ENCODE data around the gene CACNA2D3.

CACNA2D3 gene

DNA sequence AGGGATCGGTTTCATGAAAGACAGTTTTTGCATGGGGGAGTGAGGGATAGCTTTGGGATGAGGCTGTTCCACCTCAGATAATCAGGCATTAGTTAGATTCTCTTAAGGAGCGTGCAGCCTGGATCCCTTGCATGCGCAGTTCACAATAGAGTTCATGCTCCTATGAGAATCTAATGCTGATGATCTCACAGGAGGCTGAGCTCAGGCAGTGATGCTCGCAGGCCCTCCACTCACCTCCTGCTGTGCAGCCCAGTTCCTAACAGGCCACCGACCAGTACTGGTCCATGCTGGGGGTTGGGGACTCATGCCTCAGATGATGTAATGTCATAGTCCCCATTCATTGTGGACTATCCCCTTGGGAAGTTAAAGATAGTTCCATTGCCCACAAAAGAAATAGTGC, 255.8 kb downstream of the CACNA2D3 start:
- DNase-seq (ENCODE audit: low read depth) = no peak
- no peak overlapping the region for H3K4me3 ChIP-seq (ENCODE audit: low read length)
- TF ChIP-seq, protein P1, sequence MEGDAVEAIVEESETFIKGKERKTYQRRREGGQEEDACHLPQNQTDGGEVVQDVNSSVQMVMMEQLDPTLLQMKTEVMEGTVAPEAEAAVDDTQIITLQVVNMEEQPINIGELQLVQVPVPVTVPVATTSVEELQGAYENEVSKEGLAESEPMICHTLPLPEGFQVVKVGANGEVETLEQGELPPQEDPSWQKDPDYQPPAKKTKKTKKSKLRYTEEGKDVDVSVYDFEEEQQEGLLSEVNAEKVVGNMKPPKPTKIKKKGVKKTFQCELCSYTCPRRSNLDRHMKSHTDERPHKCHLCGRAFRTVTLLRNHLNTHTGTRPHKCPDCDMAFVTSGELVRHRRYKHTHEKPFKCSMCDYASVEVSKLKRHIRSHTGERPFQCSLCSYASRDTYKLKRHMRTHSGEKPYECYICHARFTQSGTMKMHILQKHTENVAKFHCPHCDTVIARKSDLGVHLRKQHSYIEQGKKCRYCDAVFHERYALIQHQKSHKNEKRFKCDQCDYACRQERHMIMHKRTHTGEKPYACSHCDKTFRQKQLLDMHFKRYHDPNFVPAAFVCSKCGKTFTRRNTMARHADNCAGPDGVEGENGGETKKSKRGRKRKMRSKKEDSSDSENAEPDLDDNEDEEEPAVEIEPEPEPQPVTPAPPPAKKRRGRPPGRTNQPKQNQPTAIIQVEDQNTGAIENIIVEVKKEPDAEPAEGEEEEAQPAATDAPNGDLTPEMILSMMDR (IDR thresholded peaks at IDR 0.05; ENCODE audit: insufficient read depth, low read depth, low read length, missing control alignments) = no peak

DNA sequence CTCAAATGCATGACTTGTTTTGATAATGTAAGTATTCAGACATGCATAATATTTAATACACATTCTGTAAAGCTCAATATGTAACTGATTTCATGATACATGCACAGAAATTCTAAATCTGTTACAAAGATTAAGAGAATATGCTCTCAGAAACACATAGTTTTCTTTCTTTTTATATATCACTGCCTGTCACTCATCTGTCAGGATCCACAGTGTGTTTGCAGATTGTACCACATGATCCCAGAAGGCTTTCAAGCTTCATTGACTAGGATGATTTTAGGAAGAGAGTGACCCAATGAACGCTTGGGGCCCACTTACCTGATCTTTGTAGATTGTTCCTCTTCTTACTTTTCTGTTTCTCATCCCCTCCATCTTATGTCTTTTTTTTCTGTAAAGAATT, 261.9 kb downstream of the CACNA2D3 start:
- DNase-seq (ENCODE audit: low read depth) = no peak
- TF ChIP-seq, protein P1 (IDR thresholded peaks at IDR 0.05; ENCODE audit: insufficient read depth, low read depth, low read length, missing control alignments) = no peak
- no peak overlapping the region for H3K4me3 ChIP-seq (ENCODE audit: low read length)

DNA sequence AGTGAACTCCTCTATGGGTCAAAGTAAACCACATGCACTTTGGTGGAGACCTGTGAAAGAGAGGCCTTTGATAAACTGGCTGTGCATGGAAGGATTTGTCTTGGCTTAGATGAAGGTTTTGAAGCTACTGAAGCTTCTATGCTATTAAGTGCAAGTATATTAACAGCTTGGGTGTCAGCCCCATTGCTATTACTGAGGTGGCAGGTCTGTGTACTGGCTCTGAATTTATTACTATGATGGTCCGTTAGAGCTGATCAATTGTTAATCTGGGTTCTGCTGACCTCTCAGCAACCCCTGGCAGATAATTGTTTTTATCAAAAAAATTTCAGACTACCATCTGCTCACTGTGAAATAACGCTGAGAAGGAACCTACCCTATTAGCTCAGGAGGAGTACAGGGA, 268.2 kb downstream of the CACNA2D3 start:
- no peak for DNase-seq (ENCODE audit: low read depth)
- TF ChIP-seq, protein P1 (IDR thresholded peaks at IDR 0.05; ENCODE audit: insufficient read depth, low read depth, low read length, missing control alignments) = no peak
- no peak overlapping the region for H3K4me3 ChIP-seq (ENCODE audit: low read length)

DNA sequence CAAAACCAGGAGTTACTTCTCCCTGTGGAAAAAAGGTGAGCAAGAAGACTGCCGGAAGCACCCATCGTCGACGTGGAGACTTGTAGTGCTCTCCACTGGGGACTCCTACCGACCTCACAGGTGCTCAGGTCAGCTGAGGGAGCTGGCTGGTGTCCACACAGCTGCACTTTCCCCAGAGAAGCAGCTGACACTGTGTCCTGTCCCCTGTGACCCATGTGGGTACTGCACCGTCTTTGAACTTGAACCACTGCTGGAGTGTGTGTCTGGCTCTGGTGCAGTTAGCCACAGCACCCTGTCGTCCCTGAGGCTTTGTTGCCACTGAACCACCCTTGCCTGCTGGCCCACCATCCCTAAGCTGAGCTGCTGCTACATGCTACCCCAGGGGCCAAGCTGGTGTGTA, 270.8 kb downstream of the CACNA2D3 start:
- DNase-seq (ENCODE audit: low read depth) = no peak
- H3K4me3 ChIP-seq (ENCODE audit: low read length) = no peak overlapping the region
- TF ChIP-seq, protein P1 (IDR thresholded peaks at IDR 0.05; ENCODE audit: insufficient read depth, low read depth, low read length, missing control alignments) = no peak

DNA sequence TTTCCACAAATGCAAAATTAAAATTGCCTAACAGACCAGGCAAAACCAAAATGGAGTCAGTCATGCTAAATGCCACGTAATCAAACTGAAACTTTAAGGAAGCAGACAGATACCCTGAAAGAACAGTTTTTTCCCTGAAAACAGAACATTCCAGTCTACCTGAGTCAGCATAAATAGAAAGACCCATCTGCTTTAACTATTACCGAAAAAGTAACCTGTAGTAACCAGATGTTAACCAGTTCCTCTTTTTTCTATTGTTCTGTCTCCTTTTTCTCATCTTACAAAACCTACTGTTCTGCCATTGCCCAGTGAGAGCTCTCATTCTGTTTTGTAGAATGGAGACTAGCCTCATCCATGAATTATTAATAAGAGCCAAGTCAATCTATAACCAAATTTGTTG, 286.0 kb downstream of the CACNA2D3 start:
- H3K4me3 ChIP-seq (ENCODE audit: low read length) = no peak overlapping the region
- no peak for DNase-seq (ENCODE audit: low read depth)
- TF ChIP-seq, protein P1 (IDR thresholded peaks at IDR 0.05; ENCODE audit: insufficient read depth, low read depth, low read length, missing control alignments) = no peak

DNA sequence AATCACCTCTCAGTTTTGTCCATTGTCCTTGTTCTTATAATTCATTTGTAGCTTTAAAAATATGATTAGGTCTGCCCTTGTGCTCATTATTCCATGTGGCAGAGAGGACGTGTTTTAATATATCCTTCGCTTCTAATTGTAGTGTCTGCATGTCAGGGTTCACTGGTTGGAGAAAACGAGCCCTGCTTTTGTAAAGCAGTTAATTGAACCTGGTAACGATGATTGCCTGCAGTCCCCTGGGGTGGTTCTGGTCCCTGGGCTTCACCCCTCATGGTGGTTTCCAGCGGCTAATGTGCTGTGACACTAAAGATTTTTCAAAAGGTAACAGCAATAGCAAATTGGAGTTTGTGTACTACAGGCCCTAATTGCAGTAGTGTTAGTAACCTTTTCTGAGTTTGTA, 299.6 kb downstream of the CACNA2D3 start:
- no peak for DNase-seq (ENCODE audit: low read depth)
- H3K4me3 ChIP-seq (ENCODE audit: low read length) = no peak overlapping the region
- TF ChIP-seq, protein P1 (IDR thresholded peaks at IDR 0.05; ENCODE audit: insufficient read depth, low read depth, low read length, missing control alignments) = no peak

DNA sequence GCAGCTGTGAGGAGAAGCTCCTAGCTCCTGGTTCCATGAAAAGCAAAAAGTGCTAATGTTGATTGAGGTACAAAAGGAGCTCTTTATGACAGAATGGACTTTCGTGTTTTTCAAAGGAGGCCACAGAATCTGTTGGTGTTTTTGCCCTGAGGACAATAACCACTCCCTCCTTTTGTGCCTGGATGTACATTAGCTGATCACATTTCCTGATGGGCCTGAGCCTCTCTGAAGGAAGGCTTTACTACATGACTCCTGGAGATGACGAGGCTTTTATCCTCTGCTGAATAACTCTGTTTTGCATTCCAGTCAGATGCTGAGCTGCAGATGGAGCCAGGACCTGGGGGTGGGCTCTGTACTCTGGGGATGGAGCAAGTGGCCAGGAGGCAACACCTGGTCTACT, 301.9 kb downstream of the CACNA2D3 start:
- no peak overlapping the region for H3K4me3 ChIP-seq (ENCODE audit: low read length)
- TF ChIP-seq, protein P1 (IDR thresholded peaks at IDR 0.05; ENCODE audit: insufficient read depth, low read depth, low read length, missing control alignments) = no peak
- DNase-seq (ENCODE audit: low read depth) = no peak

Data from epithelial cell of esophagus (primary cell).